Activated T-cell treated with anti-CD3 and anti-CD28 coated beads, Interleukin-2, amount 50 U/mL, for 1 hour (primary cell): ENCODE data around the gene PCLO.

ENCODE experiments used
- DNase-seq: peaks from one replicate; pipeline ENCODE4 v3.0.0-alpha.2; 2020

Gene PCLO

DNA sequence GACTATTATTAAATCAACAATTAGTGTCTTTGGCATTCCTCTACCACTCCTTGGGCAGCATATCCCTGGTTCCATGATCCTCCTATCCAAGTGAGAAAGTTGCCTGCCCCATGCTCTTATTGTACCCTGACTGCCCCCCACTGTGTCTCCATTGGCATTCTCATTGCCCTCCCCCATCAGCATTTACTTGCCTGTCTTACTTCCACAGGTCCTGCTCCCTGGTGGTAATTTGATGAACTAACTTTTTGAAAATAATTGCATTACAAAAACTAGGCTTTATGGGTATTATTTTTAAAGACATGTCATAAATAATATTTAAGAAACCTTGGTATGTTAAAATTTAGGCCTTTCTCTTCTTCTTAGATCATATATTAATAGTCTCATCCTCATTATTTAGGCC lies 346.4 kb downstream of the PCLO start:
- no peak for DNase-seq

GRCh38 chr7:82810558-82811259 lies 352.0 kb downstream of the PCLO start:
- no peak for DNase-seq

- DNase-seq = no peak
Measured at GRCh38 chr7:82808633-82809032, 354.1 kb downstream of the PCLO start.

DNA sequence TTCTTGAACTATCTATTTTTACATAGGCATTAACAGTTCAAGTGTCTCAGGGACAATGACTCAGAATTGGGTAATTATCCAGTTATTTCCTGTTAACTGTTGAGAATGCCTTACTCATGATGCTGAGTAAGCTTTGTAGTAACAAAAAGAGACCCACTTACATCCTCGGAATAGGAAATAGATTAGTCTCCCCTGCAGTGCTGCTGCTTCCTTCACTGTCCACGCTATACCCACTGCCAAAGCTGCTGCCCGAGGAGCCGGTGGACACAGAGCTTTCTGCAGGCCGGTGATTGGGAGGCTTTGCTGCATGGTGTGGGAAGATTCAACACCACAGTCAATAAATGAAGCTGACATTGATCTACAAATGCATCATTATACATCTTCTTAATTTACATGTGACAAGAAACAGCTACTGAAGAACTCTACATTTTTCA lies 357.1 kb downstream of the PCLO start:
- no peak for DNase-seq

DNA sequence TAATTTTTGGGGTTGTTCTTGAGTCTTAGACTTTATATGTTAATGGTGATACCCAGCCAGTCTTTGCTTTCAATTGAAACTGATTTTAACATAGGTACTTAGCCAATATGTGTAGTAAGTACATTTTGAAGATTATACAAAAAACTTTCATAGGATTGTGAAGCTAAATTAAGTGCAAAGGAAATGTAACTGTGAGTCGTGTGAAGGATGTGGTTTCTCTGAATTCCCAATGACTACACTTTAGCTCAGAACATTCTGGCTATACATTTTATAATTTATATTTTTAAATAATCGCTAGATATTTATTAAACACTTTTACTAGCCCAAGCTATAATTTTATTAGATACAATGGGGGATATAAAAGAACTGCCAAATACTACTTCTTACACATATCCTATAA lies 359.3 kb downstream of the PCLO start:
- no peak for DNase-seq

- DNase-seq = no peak
Measured at GRCh38 chr7:82789883-82790609, 372.6 kb downstream of the PCLO start.

GRCh38 chr7:82778021-82778420 lies 384.7 kb downstream of the PCLO start:
- no peak for DNase-seq

GRCh38 chr7:82762880-82763279 lies 399.8 kb downstream of the PCLO start:
- no peak for DNase-seq

- DNase-seq = no peak
Measured at GRCh38 chr7:82760831-82761230, 401.9 kb downstream of the PCLO start.

- DNase-seq = no peak
Measured at GRCh38 chr7:82760074-82760473, 402.6 kb downstream of the PCLO start.

- no peak for DNase-seq
Measured at GRCh38 chr7:82755705-82756551, 406.8 kb downstream of the PCLO start.

GRCh38 chr7:82750007-82750406 lies 412.7 kb downstream of the PCLO start:
- no peak for DNase-seq

DNA sequence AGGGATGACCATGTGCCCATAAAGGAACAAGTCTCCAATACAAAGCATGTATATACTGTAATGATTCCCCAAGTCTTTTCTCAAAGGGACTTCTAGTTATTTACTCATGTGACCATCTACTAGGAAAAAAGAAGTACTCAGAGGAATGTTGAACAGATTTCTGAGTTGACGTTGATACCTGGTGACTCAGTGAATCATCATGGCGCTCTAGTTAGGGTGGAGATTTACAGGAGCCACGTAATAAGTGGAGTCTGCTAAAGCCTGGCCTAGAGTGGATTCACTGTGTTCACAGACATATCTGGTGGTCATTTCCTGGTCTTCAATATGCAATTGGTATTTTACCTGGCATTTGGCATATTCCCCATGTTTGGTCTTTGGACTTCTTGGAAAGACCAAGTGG lies 416.9 kb downstream of the PCLO start:
- DNase-seq = no peak

DNA sequence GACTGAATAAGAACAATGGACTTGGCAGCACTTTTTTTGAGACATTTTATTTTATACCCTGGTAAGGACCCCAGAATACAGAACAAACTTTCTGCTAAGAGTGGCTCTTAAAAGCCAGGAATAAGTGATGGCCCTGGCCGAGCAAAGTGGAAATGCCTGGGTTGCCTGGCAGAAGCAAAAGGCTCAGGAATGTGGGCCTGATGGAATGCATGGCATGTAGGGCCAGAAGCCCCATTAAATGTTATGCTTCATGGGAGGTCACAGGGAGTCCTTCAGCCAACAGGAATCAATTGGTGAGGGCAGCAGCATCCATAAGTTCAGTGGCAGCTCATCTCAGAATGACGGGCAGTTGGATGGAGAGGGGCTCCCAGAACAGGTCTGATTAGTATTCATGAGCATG lies 417.6 kb downstream of the PCLO start:
- no peak for DNase-seq

- DNase-seq = no peak
Measured at GRCh38 chr7:82742163-82742562, 420.5 kb downstream of the PCLO start.

- no peak for DNase-seq
Measured at GRCh38 chr7:82741493-82741892, 421.2 kb downstream of the PCLO start.

DNA sequence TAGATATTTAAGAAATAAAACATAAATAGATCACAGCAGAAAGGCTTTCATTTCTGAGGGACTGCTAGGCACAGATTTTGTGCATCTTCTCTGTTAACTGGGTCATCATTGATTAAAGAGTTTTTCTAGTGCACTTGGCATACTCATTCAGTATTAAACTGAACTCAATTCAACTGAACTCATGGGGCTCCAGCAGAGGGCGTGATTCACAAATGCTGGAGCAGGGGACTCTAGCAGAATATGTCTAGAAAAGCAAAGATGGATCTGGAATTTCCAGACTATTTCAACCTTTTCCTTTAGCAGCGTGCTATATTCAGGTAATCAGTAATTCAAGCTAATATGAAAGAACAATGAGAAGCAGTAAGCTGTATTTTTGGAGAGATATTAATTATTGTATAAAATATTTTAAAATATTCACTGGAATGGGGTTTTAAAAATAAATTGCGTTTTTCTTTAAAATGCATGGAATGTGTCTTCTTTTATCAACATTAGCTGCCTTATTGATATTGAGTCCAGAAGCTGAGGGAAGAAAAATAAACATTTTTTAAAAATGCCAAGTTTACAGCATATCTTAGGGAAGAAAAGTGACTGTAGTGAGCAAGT lies 422.3 kb downstream of the PCLO start:
- no peak for DNase-seq

DNA sequence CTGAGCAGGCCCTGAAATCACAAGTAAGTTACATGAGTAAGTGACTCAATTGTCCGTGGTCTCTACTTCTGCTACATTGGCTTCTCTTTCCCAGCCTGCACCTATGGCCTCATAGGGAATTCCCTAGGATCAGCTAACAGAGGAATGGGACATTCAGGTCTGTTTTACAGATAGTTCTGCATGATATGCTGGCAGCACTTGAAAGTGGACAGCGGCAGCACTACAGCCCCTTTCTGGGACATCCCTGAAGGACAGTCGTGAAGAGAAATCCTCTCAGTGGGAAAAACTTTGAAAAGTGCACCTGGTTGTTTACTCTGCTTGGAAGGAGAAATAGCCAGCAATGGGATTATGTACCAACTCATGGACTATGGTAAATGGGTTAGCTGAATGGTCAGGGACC lies 426.1 kb downstream of the PCLO start:
- no peak for DNase-seq

GRCh38 chr7:82732677-82733076 lies 430.0 kb downstream of the PCLO start:
- DNase-seq = no peak

DNA sequence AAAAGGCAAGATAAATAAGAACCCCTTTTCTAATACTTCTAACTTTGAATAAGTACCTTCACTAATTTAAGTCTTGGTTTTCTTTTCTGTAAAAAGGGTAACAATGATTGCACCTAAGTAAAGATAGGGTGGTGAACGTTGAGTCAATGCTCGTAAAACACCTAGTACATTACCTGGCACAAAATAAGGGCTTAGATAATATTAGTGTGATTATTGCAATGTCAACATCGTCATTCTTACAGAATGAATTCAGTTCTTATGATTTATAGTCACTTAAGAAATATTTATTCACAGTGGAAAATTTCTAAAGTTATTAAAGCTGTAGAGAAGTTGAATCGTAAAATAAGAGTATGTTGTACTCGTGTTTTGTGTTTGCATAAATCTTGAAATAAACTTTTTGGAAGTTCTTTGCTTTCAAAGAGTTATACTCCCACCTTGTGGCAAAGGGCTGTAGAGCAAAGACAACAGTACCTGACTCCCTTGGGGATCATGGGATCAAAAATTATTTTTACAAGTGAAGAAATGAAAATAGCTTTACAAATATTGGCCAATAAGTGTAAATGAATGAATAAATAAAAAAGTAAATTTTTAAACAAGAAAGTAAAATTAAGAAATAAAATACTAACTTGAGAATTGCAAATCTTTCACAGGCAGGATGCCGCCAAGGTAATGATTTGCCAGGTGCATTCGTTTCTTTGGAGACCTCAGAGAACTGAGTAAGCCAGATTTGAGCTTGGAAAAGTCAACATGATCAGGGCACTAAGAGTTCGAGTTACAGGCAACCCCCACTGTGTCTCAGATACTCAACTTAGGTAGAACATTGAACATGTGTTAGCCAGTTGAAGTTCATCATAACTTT lies 433.3 kb downstream of the PCLO start:
- DNase-seq = no peak

DNA sequence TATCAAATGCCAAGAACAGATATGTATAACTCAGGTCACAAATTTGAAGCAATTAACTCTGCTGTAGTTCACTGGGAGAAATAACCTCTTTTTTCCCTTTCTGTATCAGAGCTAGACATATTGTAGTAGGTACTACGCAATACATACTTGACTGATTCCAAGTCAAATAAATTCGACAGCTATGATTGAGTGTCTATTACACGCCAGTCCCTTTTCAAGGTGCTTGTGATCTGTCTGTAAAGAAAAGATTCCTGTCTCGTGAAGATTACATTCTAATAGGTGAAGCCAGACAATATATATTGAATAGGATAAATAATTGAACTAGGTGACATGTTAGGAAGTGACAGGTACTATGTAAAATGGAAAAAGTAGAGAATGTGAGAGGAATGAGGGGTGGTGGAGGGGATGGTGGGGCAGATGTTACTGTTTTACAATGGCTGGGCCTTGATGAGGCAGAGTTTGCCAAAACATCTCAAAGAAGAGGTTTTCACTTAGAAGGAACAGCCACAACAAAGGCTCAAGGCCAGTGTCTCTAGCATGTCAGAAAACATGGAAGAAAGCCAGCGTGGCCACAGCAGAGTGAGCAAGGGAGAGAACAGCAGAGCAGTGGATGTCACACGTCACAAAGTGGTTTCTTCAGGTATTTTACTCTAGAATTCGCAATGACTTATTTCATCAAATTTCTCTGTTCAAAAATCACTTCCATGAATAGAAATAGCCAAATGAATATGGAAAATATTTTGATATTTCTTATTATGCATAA lies 436.5 kb downstream of the PCLO start:
- DNase-seq = no peak

DNA sequence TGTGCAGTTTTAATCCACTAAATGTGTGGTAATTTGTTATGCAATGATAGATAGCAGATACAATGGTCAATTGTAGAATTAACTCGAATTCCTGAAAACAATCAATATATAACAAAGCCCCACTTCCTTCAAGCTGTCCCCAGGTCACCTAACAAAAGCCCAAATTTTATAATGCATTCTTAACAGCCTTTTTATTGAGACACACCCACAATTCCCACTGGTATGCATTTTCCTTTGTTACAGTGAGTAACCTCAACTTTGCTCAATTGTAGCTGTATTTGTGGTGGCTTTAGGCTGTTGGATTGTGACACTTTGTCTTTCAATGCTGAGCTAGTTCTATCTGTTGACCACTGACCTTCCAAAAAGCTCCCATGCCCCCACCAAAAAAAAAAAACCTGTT lies 439.3 kb downstream of the PCLO start:
- DNase-seq = no peak
